Psoas muscle (tissue), 8 donors: Measurements from ENCODE around the gene C11orf21. TPM values are rescaled to one million over a fixed set of nuclear protein-coding genes. Genes with fewer than 3 reads are reported as not detected.

ENCODE experiments used
- ATAC-seq, 4 donors: fragments of 200-7000 bp; cut with Tn5 transposase; one replicate each; pipeline ENCODE4 v1.9.1; 2020; ENCODE audit warnings: moderate library complexity in 3 of 4, mild to moderate bottlenecking in 2 of 4
- DNase-seq, 2 donors: peaks; one replicate each; pipeline ENCODE4 v3.0.0-alpha.2; 2020
- H3K27ac ChIP-seq: fragments of 200-600 bp; one replicate; pipeline ENCODE4 v1.8.0; 2022
- H3K27me3 ChIP-seq, 3 donors: fragments of 200-600 bp in 1 of 3; one replicate each; pipeline versions ENCODE4 v1.6.1 to v1.8.0; 2013 to 2022; ENCODE audit warnings: low read length in 2 of 3, mild to moderate bottlenecking in 2 of 3, moderate library complexity in 1 of 3; ENCODE audit not compliant: insufficient read depth in 3 of 3
- H3K36me3 ChIP-seq, 2 donors: fragments of 200-600 bp in 1 of 2; one replicate each; pipeline versions ENCODE4 v1.6.1 to v1.8.0; 2013 to 2022; ENCODE audit warnings: low read depth in 1 of 2, mild to moderate bottlenecking in 1 of 2, moderate library complexity in 1 of 2; ENCODE audit not compliant: insufficient read depth in 1 of 2
- H3K4me1 ChIP-seq: fragments of 200-600 bp; one replicate; pipeline ENCODE4 v1.8.0; 2022
- H3K4me3 ChIP-seq: fragments of 200-600 bp; one replicate; pipeline ENCODE4 v1.8.0; 2022; ENCODE audit warnings: mild to moderate bottlenecking
- H3K9me3 ChIP-seq: fragments of 200-600 bp; one replicate; pipeline ENCODE4 v1.8.0; 2022
- CTCF ChIP-seq: fragments of 200-600 bp; IDR thresholded peaks from one replicate; pipeline ENCODE4 v1.8.0; 2022; ENCODE audit warnings: antibody characterized with exemption
- WGBS, 3 donors: extraction: QIAGEN DNeasy Blood & Tissue Kit; methylation state at CpG; one replicate each; pipeline versions ENCODE4 v1.1.6 to v1.1.7; 2013; 5-methylcytosine and 5-hydroxymethylcytosine counted together
- intact Hi-C, 2 donors: fragments of 100-400 bp; cut with DNase I; formaldehyde crosslinking; loops; one replicate each; pipeline versions ENCODE4 v1.11.0 to v1.14.2; 2022
- polyA plus RNA-seq, 3 donors: library from polyadenylated mRNA; stranded (reverse); fragments of 200-250 nt; gene quantifications; one replicate each; pipeline ENCODE4 v1.2.3, GENCODE V29; 2013
- total RNA-seq, 4 donors: library from RNA; stranded (reverse); fragmentation: NEBNext Ultra II Directional in 2 of 4; extraction: Animal tissue kit (Norgen Biotek cat#: 25700) in 2 of 4; gene quantifications; one replicate each; pipeline versions ENCODE4 v1.2.1 to v1.2.4, GENCODE V29; 2021 to 2023
- donor health status: healthy with polysubstance abuse.
- donor health status: DM: no; HTN: no; CAD: no; lungs with moderate emphysema.
- donor health status: Bipolar disorder and iron deficiency.
- donor health status: healthy.
- donor health status: DM: yes; HTN: yes; CAD: no.
- donor health status: DM: no; HTN: no; CAD: no.
- donor health status: DM: no; HTN: no; CAD: no.
- donor health status: DM: yes; HTN: yes; CAD: no.

The C11orf21 gene
- total and polyA plus RNA-seq, 7 donors: 0.04 to 0.40 (median 0.20) TPM; not detected in 1

DNA sequence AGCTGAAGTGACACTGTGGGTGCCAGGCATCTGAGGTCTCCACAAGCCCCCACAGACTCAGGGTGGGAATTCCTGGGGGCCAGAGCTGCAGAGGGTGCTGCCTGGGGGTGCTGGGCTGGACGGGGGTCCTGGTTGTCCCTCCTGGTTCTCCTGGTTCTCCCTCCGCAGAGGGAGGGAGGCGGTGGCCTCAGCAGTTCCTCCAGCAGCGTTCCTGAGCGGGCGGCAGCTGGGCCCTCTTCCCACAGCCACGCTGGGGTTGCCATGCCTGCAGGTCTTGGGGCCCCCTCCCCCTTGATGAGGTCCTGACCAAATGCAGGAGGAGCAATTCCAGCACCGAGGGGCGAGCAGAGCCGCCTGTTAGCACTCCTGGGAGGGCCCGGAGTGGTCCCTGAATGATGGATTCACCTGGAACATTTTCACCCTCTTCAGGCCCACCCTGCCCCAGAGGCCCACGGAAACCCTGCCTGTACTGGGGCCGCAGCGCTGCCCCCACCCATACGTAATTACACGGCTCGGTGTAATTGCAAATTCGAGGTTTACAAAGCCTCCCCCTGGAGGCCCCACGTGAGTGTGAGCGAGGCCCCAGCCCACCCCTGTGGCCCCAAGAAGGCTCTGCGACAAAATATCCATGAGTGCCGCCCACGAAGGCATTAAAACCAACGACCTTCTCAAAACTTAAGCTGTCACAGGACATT lies 635 bp downstream of the C11orf21 start:
- WGBS, 3 donors: 64 to 66% (median 66%) methylated on average over 22 to 24 of the region's 24 CpGs
- intact Hi-C loops: loop anchor here in 1 of 2 donors (10.0 kb wide), 2 partner anchors 106 to 594 kb away; no protein-coding TSS in a partner anchor
- Histone ChIP-seq H3K4me3 (no peak overlapping the region), H3K27me3 (peaks cover 0 to 11% (median 1%) of the 10 kb centered on the region in 3 donors), H3K27ac (no peak overlapping the region), H3K4me1 (peaks cover 7% of the 10 kb centered on the region), H3K36me3 (no peaks in the 10 kb centered on the region), H3K9me3 (no peaks in the 10 kb centered on the region)
- peak in 1 of 2 donors; percentile 44 for DNase-seq
- TF ChIP-seq CTCF: no peak
- no peak for ATAC-seq

DNA sequence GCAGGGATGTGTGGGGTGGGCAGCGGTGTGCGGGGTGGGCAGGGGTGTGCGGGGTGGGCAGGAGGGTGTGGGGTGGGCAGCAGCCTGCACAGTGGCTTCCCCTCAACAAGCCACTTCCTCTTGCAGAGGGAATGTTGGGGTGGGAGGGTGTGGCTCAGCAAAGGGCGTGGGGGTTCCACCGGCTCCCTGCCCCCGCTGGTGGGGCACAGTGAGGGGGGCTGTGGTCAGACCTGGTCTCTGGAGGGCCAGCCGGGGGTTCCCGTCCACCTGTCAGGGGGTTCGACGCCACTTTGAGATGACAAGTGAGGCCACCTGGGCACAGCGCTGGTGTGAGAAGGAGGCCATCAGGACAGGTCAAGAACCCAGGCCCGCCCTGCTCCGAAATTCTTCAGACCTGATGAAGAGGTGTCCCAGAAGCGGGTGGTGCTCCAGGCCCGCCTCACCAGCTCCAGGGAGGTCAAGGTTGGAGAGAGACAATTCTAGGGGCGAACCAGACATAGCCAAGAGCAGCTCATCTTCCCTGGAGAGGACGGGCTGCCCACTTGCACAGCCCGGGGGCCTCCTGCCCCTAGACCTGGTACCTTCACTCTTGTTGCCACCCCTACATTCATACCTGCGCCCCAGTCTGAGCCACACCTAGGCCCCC lies 1.3 kb downstream of the C11orf21 start:
- Histone ChIP-seq H3K4me1 (peaks cover 4% of the 10 kb centered on the region), H3K4me3 (no peak overlapping the region)
- intact Hi-C loops: loop anchor here in 1 of 2 donors (10.0 kb wide), 2 partner anchors 106 to 594 kb away; no protein-coding TSS in a partner anchor

GRCh38 chr11:2299773-2300172 lies 1.9 kb downstream of the C11orf21 start:
- intact Hi-C loops: loop anchor here (2.0 to 10.0 kb wide), 3 partner anchors 101 to 595 kb away; no protein-coding TSS in a partner anchor
- 73 to 82% (median 76%) methylated on average over 10 of the region's 10 CpGs for WGBS, 3 donors
- H3K9me3 ChIP-seq: no peaks in the 10 kb centered on the region
- H3K27ac ChIP-seq: no peak overlapping the region
- ATAC-seq: no peak
- no peaks in the 10 kb centered on the region for H3K36me3 ChIP-seq
- TF ChIP-seq CTCF: no peak
- H3K4me3 ChIP-seq: no peak overlapping the region
- peaks cover 0 to 11% (median 1%) of the 10 kb centered on the region in 3 donors for H3K27me3 ChIP-seq
- no peak for DNase-seq
- no peaks in the 10 kb centered on the region for H3K4me1 ChIP-seq

More for the DNA sequence above, 1.3 kb downstream of the C11orf21 start:
- DNase-seq (peak in 1 of 2 donors; percentile 47), ATAC-seq (no peak)
- no peaks in the 10 kb centered on the region for H3K9me3 ChIP-seq
- no peak overlapping the region for H3K27ac ChIP-seq
- TF ChIP-seq CTCF: no peak
- peaks cover 0 to 11% (median 1%) of the 10 kb centered on the region in 3 donors for H3K27me3 ChIP-seq
- no peaks in the 10 kb centered on the region for H3K36me3 ChIP-seq
- 79 to 83% (median 82%) methylated on average over 16 to 19 of the region's 19 CpGs for WGBS, 3 donors

GRCh38 chr11:2298795-2299761 lies 2.6 kb downstream of the C11orf21 start:
- peak in 1 of 2 donors; percentile 44 for DNase-seq
- intact Hi-C loops: loop anchor here in 1 of 2 donors (2.0 kb wide), 1 partner anchor 100 kb away; no protein-coding TSS in a partner anchor
- WGBS, 3 donors: 64 to 68% (median 68%) methylated on average over 16 to 18 of the region's 18 CpGs
- Histone ChIP-seq H3K4me3 (no peak overlapping the region), H3K27me3 (peaks cover 0 to 12% (median 1%) of the 10 kb centered on the region in 3 donors), H3K9me3 (no peaks in the 10 kb centered on the region), H3K4me1 (no peaks in the 10 kb centered on the region), H3K36me3 (no peaks in the 10 kb centered on the region), H3K27ac (no peak overlapping the region)
- no peak for ATAC-seq
- TF ChIP-seq CTCF: no peak
